Vagina (tissue), 2 donors: Measurements from ENCODE around the gene NOP16. TPM values are rescaled to one million over a fixed set of nuclear protein-coding genes. Genes with fewer than 3 reads are reported as not detected.

Source experiments
- DNase-seq, 2 donors: peaks; one replicate each; pipeline ENCODE4 v3.0.0-alpha.2; 2017; ENCODE audit errors: extremely low spot score in 2 of 2
- H3K27ac ChIP-seq: fragments of 200-600 bp; sonication (generic); one replicate; pipeline ENCODE4 v1.5.1; 2019
- H3K27me3 ChIP-seq: fragments of 200-600 bp; sonication (generic); one replicate; pipeline ENCODE4 v1.5.1; 2019
- H3K36me3 ChIP-seq, 2 donors: fragments of 200-600 bp; sonication (generic); one replicate each; pipeline ENCODE4 v1.5.1; 2017 to 2019
- H3K4me1 ChIP-seq: fragments of 200-600 bp; sonication (generic); one replicate; pipeline ENCODE4 v1.5.1; 2019
- H3K4me3 ChIP-seq, 2 donors: fragments of 200-600 bp; sonication (generic); 1 replicate in 1 of 2; 2 replicates in 1 of 2; pipeline ENCODE4 v1.5.1; 2016 to 2019
- H3K9me3 ChIP-seq: fragments of 200-600 bp; sonication (generic); one replicate; pipeline ENCODE4 v1.5.1; 2019
- CTCF ChIP-seq, 3 experiments: fragments of 450-650 bp in 2 of 3; fragments of 200-600 bp in 1 of 3; sonication (generic) in 1 of 3; IDR thresholded peaks; one replicate each; pipeline ENCODE4 v1.5.1; 2017 to 2019; ENCODE audit warnings: antibody characterized with exemption in 3 of 3, mild to moderate bottlenecking in 2 of 3, moderate library complexity in 2 of 3
- POLR2A ChIP-seq, 2 donors: fragments of 450-650 bp; IDR thresholded peaks; one replicate each; pipeline ENCODE4 v1.6.1; 2017; ENCODE audit warnings: antibody characterized with exemption in 2 of 2, mild to moderate bottlenecking in 2 of 2, moderate library complexity in 2 of 2
- POLR2AphosphoS5 ChIP-seq, 2 donors: sonication (generic); formaldehyde crosslinking; IDR thresholded peaks; one replicate each; pipeline ENCODE4 v1.9.0; 2017; ENCODE audit warnings: antibody characterized with exemption in 2 of 2, mild to moderate bottlenecking in 2 of 2, low read depth in 1 of 2; ENCODE audit not compliant: insufficient read depth in 1 of 2
- intact Hi-C: fragments of 100-400 bp; cut with DNase I; formaldehyde crosslinking; loops from one replicate; pipeline ENCODE4 v1.15.1; 2023
- total RNA-seq: library from RNA; depleted of rRNA; stranded (reverse); fragments of >200 nt; gene quantifications from one replicate; pipeline ENCODE4 v1.2.3, GENCODE V29; 2016

The NOP16 gene
- total RNA-seq, 1 donor from 2014 or later, result 48.6 TPM

GRCh38 chr5:176391479-176391878, 3.1 kb upstream of the NOP16 start:
- no peak for DNase-seq
- no peaks in the 10 kb centered on the region for H3K27me3 ChIP-seq
- no peak overlapping the region for H3K4me3 ChIP-seq
- TF ChIP-seq POLR2A (IDR thresholded peaks at IDR 0.05) (no peak), CTCF (IDR thresholded peaks at IDR 0.05) (no peak), POLR2AphosphoS5 (IDR thresholded peaks at IDR 0.05; ENCODE audit: insufficient read depth in 1 of 2, low read depth in 1 of 2) (no peak)
- H3K36me3 ChIP-seq, result peaks cover 0 to 51% of the 10 kb centered on the region in 2 donors
- peaks cover 24% of the 10 kb centered on the region for H3K4me1 ChIP-seq
- no peak overlapping the region for H3K27ac ChIP-seq
- no peaks in the 10 kb centered on the region for H3K9me3 ChIP-seq
- intact Hi-C loops, result no loop called here

GRCh38 chr5:176389135-176390123, 1.0 kb upstream of the NOP16 start:
- DNase-seq, result no peak
- intact Hi-C loops, result no loop called here
- Histone ChIP-seq H3K4me1 (peaks cover 25% of the 10 kb centered on the region), H3K27ac (peak overlapping the region; percentile 86), H3K4me3 (peak overlapping the region; percentile 76 to 84), H3K36me3 (peaks cover 0 to 52% of the 10 kb centered on the region in 2 donors), H3K9me3 (no peaks in the 10 kb centered on the region), H3K27me3 (no peaks in the 10 kb centered on the region)
- TF ChIP-seq CTCF (IDR thresholded peaks at IDR 0.05) (no peak), POLR2A (IDR thresholded peaks at IDR 0.05) (peak; percentile 42 to 67), POLR2AphosphoS5 (IDR thresholded peaks at IDR 0.05; ENCODE audit: insufficient read depth in 1 of 2, low read depth in 1 of 2) (peak in 1 of 2 donors; percentile 76)

- intact Hi-C loops, result no loop called here
- H3K27me3 ChIP-seq, result no peaks in the 10 kb centered on the region
- DNase-seq, result no peak
- H3K9me3 ChIP-seq, result no peaks in the 10 kb centered on the region
- TF ChIP-seq CTCF (IDR thresholded peaks at IDR 0.05), result no peak
- no peak for TF ChIP-seq POLR2A (IDR thresholded peaks at IDR 0.05)
- no peak for TF ChIP-seq POLR2AphosphoS5 (IDR thresholded peaks at IDR 0.05; ENCODE audit: insufficient read depth in 1 of 2, low read depth in 1 of 2)
- H3K4me1 ChIP-seq, result peaks cover 25% of the 10 kb centered on the region
- peaks cover 0 to 55% of the 10 kb centered on the region in 2 donors for H3K36me3 ChIP-seq
- peak overlapping the region; percentile 86 for H3K27ac ChIP-seq
- H3K4me3 ChIP-seq, result peak overlapping the region; percentile 76 to 84
These were observed 375 bp downstream of the NOP16 start for GRCh38 chr5:176388003-176388443.

GRCh38 chr5:176387384-176387925, 943 bp downstream of the NOP16 start:
- Histone ChIP-seq H3K36me3 (peaks cover 0 to 55% of the 10 kb centered on the region in 2 donors), H3K4me3 (peak overlapping the region; percentile 76 to 84), H3K27me3 (no peaks in the 10 kb centered on the region), H3K27ac (no peak overlapping the region), H3K4me1 (peaks cover 25% of the 10 kb centered on the region), H3K9me3 (no peaks in the 10 kb centered on the region)
- no peak for DNase-seq
- TF ChIP-seq CTCF (IDR thresholded peaks at IDR 0.05) (no peak), POLR2A (IDR thresholded peaks at IDR 0.05) (no peak), POLR2AphosphoS5 (IDR thresholded peaks at IDR 0.05; ENCODE audit: insufficient read depth in 1 of 2, low read depth in 1 of 2) (no peak)
- intact Hi-C loops, result no loop called here
